Activated CD4-positive, alpha-beta T cell treated with anti-CD3 and anti-CD28 coated beads for 24 hours (primary cell): ENCODE data around the gene RXRA.

Source experiments
- DNase-seq, 2 donors: peaks; one replicate each; pipeline ENCODE4 v3.0.0-alpha.2; 2020; ENCODE audit warnings: low read depth in 2 of 2

Gene RXRA

GRCh38 chr9:134399435-134400056, 73.3 kb downstream of the RXRA start:
- DNase-seq, result no peak

GRCh38 chr9:134400283-134400682, 74.0 kb downstream of the RXRA start:
- DNase-seq, result no peak

GRCh38 chr9:134401391-134401790, 75.1 kb downstream of the RXRA start:
- DNase-seq, result no peak

- DNase-seq, result no peak
Measured at GRCh38 chr9:134402182-134402581, 75.9 kb downstream of the RXRA start.

GRCh38 chr9:134403292-134403681, 77.0 kb downstream of the RXRA start:
- DNase-seq, result no peak

GRCh38 chr9:134403682-134404301, 77.5 kb downstream of the RXRA start:
- DNase-seq, result no peak

- no peak for DNase-seq
Measured at GRCh38 chr9:134404376-134405358, 78.4 kb downstream of the RXRA start.

GRCh38 chr9:134405527-134405926, 79.3 kb downstream of the RXRA start:
- no peak for DNase-seq

- no peak for DNase-seq
Measured at GRCh38 chr9:134406366-134407120, 80.3 kb downstream of the RXRA start.

GRCh38 chr9:134407121-134407779, 81.0 kb downstream of the RXRA start:
- peak; percentile 57 to 70 for DNase-seq

GRCh38 chr9:134408389-134408788, 82.1 kb downstream of the RXRA start:
- no peak for DNase-seq

- DNase-seq, result no peak
Measured at GRCh38 chr9:134408939-134409737, 82.9 kb downstream of the RXRA start.

GRCh38 chr9:134410071-134410834, 84.0 kb downstream of the RXRA start:
- no peak for DNase-seq

GRCh38 chr9:134410835-134411217, 84.6 kb downstream of the RXRA start:
- no peak for DNase-seq

- no peak for DNase-seq
Measured at GRCh38 chr9:134411440-134412297, 85.4 kb downstream of the RXRA start.

- no peak for DNase-seq
Measured at GRCh38 chr9:134412298-134412711, 86.0 kb downstream of the RXRA start.

GRCh38 chr9:134413112-134413715, 87.0 kb downstream of the RXRA start:
- no peak for DNase-seq

- no peak for DNase-seq
Measured at GRCh38 chr9:134413890-134414623, 87.8 kb downstream of the RXRA start.
